HepG2 (cell line): ENCODE measurements around the gene NAB2. TPM values are rescaled to one million over a fixed set of nuclear protein-coding genes. Genes with fewer than 3 reads are reported as not detected.

Source experiments
- ESRRA ChIP-seq: sonication (generic); formaldehyde crosslinking; IDR thresholded peaks from 2 replicates; pipeline ENCODE4 v1.5.1; 2020; ENCODE audit warnings: mild to moderate bottlenecking, low read depth, missing genetic modification reagents
- GABPB1 ChIP-seq: IDR thresholded peaks from 2 replicates; pipeline ENCODE4 v1.6.1; 2016; ENCODE audit warnings: mild to moderate bottlenecking, missing genetic modification reagents, moderate library complexity, missing compliant biosample characterization
- JARID2 ChIP-seq: sonication (generic); formaldehyde crosslinking; IDR thresholded peaks from 2 replicates; pipeline ENCODE4 v1.8.1; 2023; ENCODE audit warnings: missing genetic modification reagents, inconsistent platforms; ENCODE audit not compliant: insufficient replicate concordance
- KDM5B ChIP-seq: sonication (generic); formaldehyde crosslinking; IDR thresholded peaks from 2 replicates; pipeline ENCODE4 v1.4.0; 2020; ENCODE audit warnings: missing genetic modification reagents, mild to moderate bottlenecking, borderline replicate concordance
- KLF9 ChIP-seq: IDR thresholded peaks from 2 replicates; pipeline ENCODE4 v1.6.1; 2016; ENCODE audit warnings: low read depth
- MED8 ChIP-seq: sonication (generic); formaldehyde crosslinking; IDR thresholded peaks from 2 replicates; pipeline ENCODE4 v1.8.1; 2023; ENCODE audit warnings: mild to moderate bottlenecking, missing genetic modification reagents; ENCODE audit not compliant: insufficient replicate concordance
- SRSF1 ChIP-seq: fragments of 200-400 bp; formaldehyde crosslinking; optimal IDR thresholded peaks from 2 replicates; pipeline ENCODE3; 2017; ENCODE audit warnings: mild to moderate bottlenecking, low read depth, low read length, moderate library complexity
- STAT5B ChIP-seq: sonication (generic); formaldehyde crosslinking; IDR thresholded peaks from 2 replicates; pipeline ENCODE4 v1.4.0; 2020; ENCODE audit warnings: missing genetic modification reagents
- TAF1 ChIP-seq: sonication (generic); formaldehyde crosslinking; IDR thresholded peaks from 2 replicates; pipeline ENCODE4 v1.4.0; 2020; ENCODE audit warnings: missing genetic modification reagents
- UBTF ChIP-seq: sonication (generic); formaldehyde crosslinking; IDR thresholded peaks from 2 replicates; pipeline ENCODE4 v1.4.0; 2020; ENCODE audit warnings: mild to moderate bottlenecking, missing genetic modification reagents
- ZFP62 ChIP-seq: sonication (generic); formaldehyde crosslinking; IDR thresholded peaks from 2 replicates; pipeline ENCODE4 v1.4.0; 2020; ENCODE audit warnings: missing genetic modification reagents
- ZFP82 ChIP-seq: sonication (generic); formaldehyde crosslinking; IDR thresholded peaks from 2 replicates; pipeline ENCODE4 v1.5.1; 2020; ENCODE audit warnings: mild to moderate bottlenecking, missing genetic modification reagents, borderline replicate concordance
- ZFY ChIP-seq: sonication (generic); formaldehyde crosslinking; IDR thresholded peaks from 2 replicates; pipeline ENCODE4 v1.4.0; 2020; ENCODE audit warnings: missing genetic modification reagents
- ZNF501 ChIP-seq: sonication (generic); formaldehyde crosslinking; IDR thresholded peaks from 2 replicates; pipeline ENCODE4 v1.5.1; 2020; ENCODE audit warnings: mild to moderate bottlenecking, moderate library complexity, missing genetic modification reagents
- ZNF605 ChIP-seq: sonication (generic); formaldehyde crosslinking; IDR thresholded peaks from 2 replicates; pipeline ENCODE4 v1.8.0; 2022; ENCODE audit warnings: mild to moderate bottlenecking, missing genetic modification reagents
- ZNF615 ChIP-seq: sonication (generic); formaldehyde crosslinking; IDR thresholded peaks from 2 replicates; pipeline ENCODE4 v1.5.0; 2020; ENCODE audit warnings: mild to moderate bottlenecking, missing genetic modification reagents, borderline replicate concordance
- ZNF772 ChIP-seq: sonication (generic); formaldehyde crosslinking; IDR thresholded peaks from 2 replicates; pipeline ENCODE4 v1.5.0; 2020; ENCODE audit warnings: mild to moderate bottlenecking, missing genetic modification reagents
- ZSCAN29 ChIP-seq: sonication (generic); formaldehyde crosslinking; conservative IDR thresholded peaks from 2 replicates; pipeline ENCODE4 v1.4.0; 2020; ENCODE audit warnings: mild to moderate bottlenecking, missing genetic modification reagents
- polyA plus RNA-seq, 8 experiments: library from polyadenylated mRNA; depleted of rRNA in 3 of 8; stranded (reverse) in 7 of 8; unstranded in 1 of 8; fragments of >200 nt; fragmentation: Illumina TruSeq in 4 of 8; extraction: Trizol in 4 of 8; gene quantifications; 2 replicates each; pipeline versions ENCODE4 v1.2.1 to v1.2.3, GENCODE V29; 2011 to 2016; ENCODE audit warnings: low read depth in 4 of 8, missing spikeins in 1 of 8, mixed read lengths in 1 of 8; ENCODE audit not compliant: insufficient read depth in 1 of 8
- total RNA-seq, 5 experiments: library from RNA; depleted of rRNA; stranded (reverse); fragments of >200 nt; fragmentation: Illumina TruSeq; extraction: Trizol; gene quantifications; 2 replicates each; pipeline ENCODE4 v1.2.3, GENCODE V29; 2016; ENCODE audit warnings: low read depth in 1 of 5
- TF ChIP-seq, protein P1 (sequence below): sonication (generic); formaldehyde crosslinking; IDR thresholded peaks from 2 replicates; pipeline ENCODE4 v1.4.0; 2020; ENCODE audit warnings: missing genetic modification reagents, mild to moderate bottlenecking, borderline replicate concordance
- TF ChIP-seq, protein P2 (sequence below), 2 experiments: sonication (generic) in 1 of 2; formaldehyde crosslinking in 1 of 2; IDR thresholded peaks; 2 replicates each; pipeline versions ENCODE4 v1.4.0 to v1.6.1; 2016 to 2020; ENCODE audit warnings: borderline replicate concordance in 1 of 2, low read depth in 1 of 2, mild to moderate bottlenecking in 1 of 2, missing genetic modification reagents in 1 of 2

The NAB2 gene
- total and polyA plus RNA-seq, 2 of the 13 experiments (the other 11 are each of a cell fraction or from before 2014, with no cell fraction given): 11.7 to 12.9 TPM

DNA sequence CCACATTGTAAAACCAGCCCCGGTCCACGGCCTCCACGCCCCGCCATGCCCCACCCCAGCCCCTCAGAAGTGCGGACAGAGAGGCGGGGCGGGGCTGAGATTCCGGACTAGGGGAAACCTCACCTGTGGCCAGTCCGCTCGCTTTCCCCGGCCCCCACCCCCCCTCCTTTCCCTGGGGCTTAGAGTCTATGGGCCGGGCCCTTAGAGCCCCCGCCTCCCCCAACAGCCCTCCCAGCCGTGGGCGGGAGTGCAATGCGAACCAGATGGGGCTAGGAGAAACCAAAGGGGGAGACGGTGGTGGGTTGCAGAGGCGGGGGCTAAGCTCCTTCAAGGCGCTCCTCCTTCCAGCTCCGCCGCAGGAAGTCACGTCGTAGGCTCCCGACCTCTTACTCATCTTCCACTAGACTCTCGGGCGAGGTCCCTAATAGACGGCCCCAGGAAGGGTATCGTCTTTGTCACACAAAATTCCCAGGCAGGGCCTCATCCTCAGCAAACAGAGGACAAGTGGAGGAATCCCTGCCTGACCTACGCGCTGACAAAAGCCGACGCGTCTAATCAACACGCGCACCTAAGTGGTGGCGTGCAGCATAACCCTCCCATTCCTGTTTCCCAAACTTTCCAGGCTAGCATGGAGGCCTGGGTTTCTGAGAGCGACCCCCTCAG, 1.1 kb upstream of the NAB2 start (continued):
- TF ChIP-seq UBTF (0 out of 2 replicates have a peak, but pooled peaks have one; percentile 6), ZNF615 (CRISPR knock-in tag) (no peak), KLF9 (CRISPR knock-in tag) (no peak), ZFY (CRISPR knock-in tag) (no peak), TAF1 (CRISPR knock-in tag) (peak; percentile 16; the same call in 1 of the 2 replicates), SRSF1 (no peak), MED8 (CRISPR knock-in tag) (no peak), ZNF605 (peak; percentile 5; the same call in 1 of the 2 replicates), ESRRA (CRISPR knock-in tag) (0 out of 2 replicates have a peak, but pooled peaks have one; percentile 22), JARID2 (CRISPR knock-in tag) (no peak), ZNF772 (no peak), STAT5B (CRISPR knock-in tag) (no peak), ZFP82 (CRISPR knock-in tag) (peak; percentile 86; the same call in 1 of the 2 replicates), ZSCAN29 (CRISPR knock-in tag) (0 out of 2 replicates have a peak, but pooled peaks have one; percentile 25), GABPB1 (CRISPR knock-in tag) (peak; percentile 50; the same call in 1 of the 2 replicates), ZNF501 (CRISPR knock-in tag) (peak; percentile 57; the same call in 1 of the 2 replicates), KDM5B (CRISPR knock-in tag) (no peak; the same call in 1 of the 2 replicates), ZFP62 (CRISPR knock-in tag) (no peak)
- TF ChIP-seq, protein P1, sequence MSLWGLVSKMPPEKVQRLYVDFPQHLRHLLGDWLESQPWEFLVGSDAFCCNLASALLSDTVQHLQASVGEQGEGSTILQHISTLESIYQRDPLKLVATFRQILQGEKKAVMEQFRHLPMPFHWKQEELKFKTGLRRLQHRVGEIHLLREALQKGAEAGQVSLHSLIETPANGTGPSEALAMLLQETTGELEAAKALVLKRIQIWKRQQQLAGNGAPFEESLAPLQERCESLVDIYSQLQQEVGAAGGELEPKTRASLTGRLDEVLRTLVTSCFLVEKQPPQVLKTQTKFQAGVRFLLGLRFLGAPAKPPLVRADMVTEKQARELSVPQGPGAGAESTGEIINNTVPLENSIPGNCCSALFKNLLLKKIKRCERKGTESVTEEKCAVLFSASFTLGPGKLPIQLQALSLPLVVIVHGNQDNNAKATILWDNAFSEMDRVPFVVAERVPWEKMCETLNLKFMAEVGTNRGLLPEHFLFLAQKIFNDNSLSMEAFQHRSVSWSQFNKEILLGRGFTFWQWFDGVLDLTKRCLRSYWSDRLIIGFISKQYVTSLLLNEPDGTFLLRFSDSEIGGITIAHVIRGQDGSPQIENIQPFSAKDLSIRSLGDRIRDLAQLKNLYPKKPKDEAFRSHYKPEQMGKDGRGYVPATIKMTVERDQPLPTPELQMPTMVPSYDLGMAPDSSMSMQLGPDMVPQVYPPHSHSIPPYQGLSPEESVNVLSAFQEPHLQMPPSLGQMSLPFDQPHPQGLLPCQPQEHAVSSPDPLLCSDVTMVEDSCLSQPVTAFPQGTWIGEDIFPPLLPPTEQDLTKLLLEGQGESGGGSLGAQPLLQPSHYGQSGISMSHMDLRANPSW (CRISPR knock-in tag): no peak
- TF ChIP-seq, protein P2, sequence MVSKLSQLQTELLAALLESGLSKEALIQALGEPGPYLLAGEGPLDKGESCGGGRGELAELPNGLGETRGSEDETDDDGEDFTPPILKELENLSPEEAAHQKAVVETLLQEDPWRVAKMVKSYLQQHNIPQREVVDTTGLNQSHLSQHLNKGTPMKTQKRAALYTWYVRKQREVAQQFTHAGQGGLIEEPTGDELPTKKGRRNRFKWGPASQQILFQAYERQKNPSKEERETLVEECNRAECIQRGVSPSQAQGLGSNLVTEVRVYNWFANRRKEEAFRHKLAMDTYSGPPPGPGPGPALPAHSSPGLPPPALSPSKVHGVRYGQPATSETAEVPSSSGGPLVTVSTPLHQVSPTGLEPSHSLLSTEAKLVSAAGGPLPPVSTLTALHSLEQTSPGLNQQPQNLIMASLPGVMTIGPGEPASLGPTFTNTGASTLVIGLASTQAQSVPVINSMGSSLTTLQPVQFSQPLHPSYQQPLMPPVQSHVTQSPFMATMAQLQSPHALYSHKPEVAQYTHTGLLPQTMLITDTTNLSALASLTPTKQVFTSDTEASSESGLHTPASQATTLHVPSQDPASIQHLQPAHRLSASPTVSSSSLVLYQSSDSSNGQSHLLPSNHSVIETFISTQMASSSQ (IDR thresholded peaks at IDR 0.05; ENCODE audit: low read depth): no peak
- TF ChIP-seq, protein P2 (CRISPR knock-in tag; IDR thresholded peaks at IDR 0.05; ENCODE audit: borderline replicate concordance): peak; percentile 33; the same call in 1 of the 2 replicates
